Lung (tissue), 12 donors: ENCODE measurements around the gene MBP. TPM values are rescaled to one million over a fixed set of nuclear protein-coding genes. Genes with fewer than 3 reads are reported as not detected.
A peak's percentile ranks its signal among the peaks of the same experiment; 100 is the strongest.

ENCODE experiments used
- ATAC-seq: fragments of 200-7000 bp; cut with Tn5 transposase; one replicate; pipeline ENCODE4 v1.9.1; 2020; ENCODE audit warnings: moderate number of reproducible peaks; ENCODE audit not compliant: insufficient read depth, low FRiP score
- DNase-seq, 3 donors: peaks; one replicate each; pipeline ENCODE4 v3.0.0-alpha.2; 2013 to 2017
- H3K27ac ChIP-seq, 2 donors: one replicate each; pipeline ENCODE4 v1.5.1; 2013; ENCODE audit warnings: mild to moderate bottlenecking in 2 of 2, moderate library complexity in 2 of 2, control low read depth in 1 of 2, inconsistent platforms in 1 of 2, low read depth in 1 of 2, low read length in 1 of 2
- H3K27me3 ChIP-seq, 3 donors: one replicate each; pipeline ENCODE4 v1.5.1; 2013; ENCODE audit warnings: low read length in 2 of 3; ENCODE audit not compliant: control insufficient read depth in 3 of 3, insufficient read depth in 3 of 3
- H3K36me3 ChIP-seq, 4 donors: one replicate each; pipeline ENCODE4 v1.5.1; 2013; ENCODE audit warnings: low read length in 4 of 4, mild to moderate bottlenecking in 1 of 4, moderate library complexity in 1 of 4; ENCODE audit not compliant: control insufficient read depth in 4 of 4, insufficient read depth in 4 of 4
- H3K4me1 ChIP-seq, 5 donors: one replicate each; pipeline ENCODE4 v1.5.1; 2013; ENCODE audit warnings: low read length in 5 of 5, mild to moderate bottlenecking in 2 of 5, moderate library complexity in 1 of 5; ENCODE audit not compliant: control insufficient read depth in 5 of 5, insufficient read depth in 5 of 5
- H3K4me3 ChIP-seq: one replicate; pipeline ENCODE4 v1.5.1; 2013; ENCODE audit warnings: mild to moderate bottlenecking, control low read depth, moderate library complexity
- H3K9ac ChIP-seq, 2 donors: one replicate each; pipeline ENCODE4 v1.5.1; 2013; ENCODE audit warnings: low read length in 2 of 2, control low read depth in 1 of 2; ENCODE audit not compliant: insufficient read depth in 1 of 2
- H3K9me3 ChIP-seq, 4 donors: one replicate each; pipeline ENCODE4 v1.5.1; 2013; ENCODE audit warnings: low read length in 3 of 4, mild to moderate bottlenecking in 1 of 4, moderate library complexity in 1 of 4; ENCODE audit not compliant: control insufficient read depth in 4 of 4, insufficient read depth in 3 of 4
- WGBS, 2 donors: extraction: QIAGEN DNeasy Blood & Tissue Kit; methylation state at CpG; one replicate each; pipeline ENCODE4 v1.1.7; 2013; 5-methylcytosine and 5-hydroxymethylcytosine counted together
- polyA plus RNA-seq, 2 donors: library from polyadenylated mRNA; stranded (reverse); fragments of 200-250 nt; gene quantifications; one replicate each; pipeline ENCODE4 v1.2.1, GENCODE V29; 2013
- total RNA-seq, 2 donors: library from RNA; depleted of rRNA in 1 of 2; stranded (reverse); fragments of >200 nt in 1 of 2; gene quantifications; one replicate each; pipeline ENCODE4 v1.2.1, GENCODE V29; 2014 to 2021
- TF ChIP-seq, protein P1 (sequence below): IDR thresholded peaks from 2 replicates; pipeline ENCODE4 v1.5.1; 2012; ENCODE audit warnings: mild to moderate bottlenecking; ENCODE audit errors: control extremely low read depth, extremely low read depth
- donor health status: control.
- donor health status: control.
- donor health status: Bipolar disorder and iron deficiency.
- donor health status: healthy.
- donor health status: DM: yes; HTN: yes; CAD: no.

MBP gene
- total and polyA plus RNA-seq, 4 donors = 15.6 to 64.1 (median 30.9) TPM

DNA sequence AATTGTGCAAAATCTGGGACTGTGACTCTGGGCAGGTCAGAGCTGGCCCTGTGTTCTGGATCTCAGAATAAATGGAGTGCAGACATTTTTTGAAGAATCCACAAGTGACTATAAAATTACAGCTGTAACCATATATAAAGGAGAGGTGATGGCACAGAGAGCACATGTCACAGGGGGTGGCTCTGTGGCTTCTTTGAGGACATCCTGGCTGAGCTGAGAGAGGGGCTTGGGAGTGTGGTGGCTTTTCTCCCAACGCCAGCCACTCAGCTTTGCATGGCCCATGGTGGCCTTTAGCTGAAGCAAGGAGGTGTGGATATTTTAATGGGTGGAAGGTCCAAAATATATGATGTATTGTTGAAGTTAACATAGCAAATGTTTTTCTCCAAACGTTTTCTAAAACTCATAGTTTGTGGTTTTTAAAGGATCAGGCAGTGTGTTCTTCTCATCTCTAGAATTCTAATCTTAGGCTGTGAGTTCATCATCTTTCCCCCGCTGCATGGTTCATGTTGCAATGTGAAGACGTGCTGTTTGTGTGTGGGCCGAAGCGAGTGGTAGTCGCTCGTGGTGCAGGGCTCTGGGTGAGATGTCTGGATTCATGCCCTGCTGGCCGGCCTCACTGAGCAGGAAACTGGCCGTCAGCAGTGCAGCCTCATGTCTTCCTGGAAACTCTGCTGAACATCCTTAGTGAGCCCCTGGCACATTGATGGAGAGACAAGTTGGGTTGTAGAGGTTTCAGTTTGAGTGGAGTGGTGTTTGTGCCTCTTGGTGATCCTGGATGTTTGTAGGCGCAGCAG lies 200.4 kb downstream of the MBP start:
- Histone ChIP-seq H3K36me3 (peaks cover 9 to 19% (median 18%) of the 10 kb centered on the region in 4 donors), H3K27me3 (no peaks in the 10 kb centered on the region), H3K9me3 (no peaks in the 10 kb centered on the region), H3K9ac (peak overlapping the region in 1 of 2 donors; percentile 50), H3K27ac (no peak overlapping the region), H3K4me1 (peaks cover 0 to 16% (median 3%) of the 10 kb centered on the region in 5 donors), H3K4me3 (no peak overlapping the region)
- TF ChIP-seq, protein P1, sequence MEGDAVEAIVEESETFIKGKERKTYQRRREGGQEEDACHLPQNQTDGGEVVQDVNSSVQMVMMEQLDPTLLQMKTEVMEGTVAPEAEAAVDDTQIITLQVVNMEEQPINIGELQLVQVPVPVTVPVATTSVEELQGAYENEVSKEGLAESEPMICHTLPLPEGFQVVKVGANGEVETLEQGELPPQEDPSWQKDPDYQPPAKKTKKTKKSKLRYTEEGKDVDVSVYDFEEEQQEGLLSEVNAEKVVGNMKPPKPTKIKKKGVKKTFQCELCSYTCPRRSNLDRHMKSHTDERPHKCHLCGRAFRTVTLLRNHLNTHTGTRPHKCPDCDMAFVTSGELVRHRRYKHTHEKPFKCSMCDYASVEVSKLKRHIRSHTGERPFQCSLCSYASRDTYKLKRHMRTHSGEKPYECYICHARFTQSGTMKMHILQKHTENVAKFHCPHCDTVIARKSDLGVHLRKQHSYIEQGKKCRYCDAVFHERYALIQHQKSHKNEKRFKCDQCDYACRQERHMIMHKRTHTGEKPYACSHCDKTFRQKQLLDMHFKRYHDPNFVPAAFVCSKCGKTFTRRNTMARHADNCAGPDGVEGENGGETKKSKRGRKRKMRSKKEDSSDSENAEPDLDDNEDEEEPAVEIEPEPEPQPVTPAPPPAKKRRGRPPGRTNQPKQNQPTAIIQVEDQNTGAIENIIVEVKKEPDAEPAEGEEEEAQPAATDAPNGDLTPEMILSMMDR = no peak
- DNase-seq = peak; percentile 92 to 97 (median 94)
- no peak for ATAC-seq
- 71 to 73% methylated on average over 11 of the region's 11 CpGs for WGBS, 2 donors

DNA sequence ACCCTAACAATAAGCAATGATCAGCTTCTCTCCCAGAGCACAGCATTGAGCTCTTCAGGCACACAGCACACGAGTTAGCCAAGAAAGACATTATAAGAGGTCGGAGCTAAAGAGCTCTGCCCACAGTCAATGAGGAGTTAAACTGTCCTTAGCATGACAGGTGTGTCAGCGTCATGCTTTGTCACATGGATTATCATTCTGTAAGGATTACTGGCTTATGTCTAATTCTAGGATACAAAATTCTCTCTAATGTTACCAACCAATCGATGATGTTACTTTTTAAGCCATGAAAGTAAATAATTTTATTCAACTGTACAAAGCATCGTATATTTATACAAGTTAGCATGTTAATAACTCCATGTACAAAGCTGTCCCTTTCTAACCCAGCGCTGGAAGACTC lies 201.4 kb downstream of the MBP start:
- H3K27ac ChIP-seq = no peak overlapping the region

More for the DNA sequence above, 201.4 kb downstream of the MBP start:
- Histone ChIP-seq H3K9ac (no peak overlapping the region), H3K9me3 (no peaks in the 10 kb centered on the region), H3K27me3 (no peaks in the 10 kb centered on the region), H3K4me1 (peaks cover 0 to 16% (median 3%) of the 10 kb centered on the region in 5 donors), H3K4me3 (no peak overlapping the region), H3K36me3 (peaks cover 10 to 22% (median 19%) of the 10 kb centered on the region in 4 donors)
- TF ChIP-seq, protein P1 = no peak
- ATAC-seq (no peak), DNase-seq (no peak)
- WGBS, 2 donors = 96 to 99% methylated on average over 6 of the region's 6 CpGs

Other genes with a start within 250 kb of the MBP start
- under 1 TPM in 1 of 2 donors, not detected in 1; 0.03 TPM for gene GALR1, start 117.1 kb upstream of the MBP start, total RNA-seq
- under 1 TPM in 1 of 2 donors, not detected in 1; under 0.01 TPM for gene GALR1, start 117.1 kb upstream of the MBP start, polyA plus RNA-seq